Measurements from ENCODE around the gene NUP42. TPM values are rescaled to one million over a fixed set of nuclear protein-coding genes. Genes with fewer than 3 reads are reported as not detected.
A peak's percentile ranks its signal among the peaks of the same experiment; 100 is the strongest.

NUP42 gene, protein sequence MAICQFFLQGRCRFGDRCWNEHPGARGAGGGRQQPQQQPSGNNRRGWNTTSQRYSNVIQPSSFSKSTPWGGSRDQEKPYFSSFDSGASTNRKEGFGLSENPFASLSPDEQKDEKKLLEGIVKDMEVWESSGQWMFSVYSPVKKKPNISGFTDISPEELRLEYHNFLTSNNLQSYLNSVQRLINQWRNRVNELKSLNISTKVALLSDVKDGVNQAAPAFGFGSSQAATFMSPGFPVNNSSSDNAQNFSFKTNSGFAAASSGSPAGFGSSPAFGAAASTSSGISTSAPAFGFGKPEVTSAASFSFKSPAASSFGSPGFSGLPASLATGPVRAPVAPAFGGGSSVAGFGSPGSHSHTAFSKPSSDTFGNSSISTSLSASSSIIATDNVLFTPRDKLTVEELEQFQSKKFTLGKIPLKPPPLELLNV
- 10 to 100 TPM; 29.4 to 46.4 (median 34.1) TPM for total RNA-seq

DNA sequence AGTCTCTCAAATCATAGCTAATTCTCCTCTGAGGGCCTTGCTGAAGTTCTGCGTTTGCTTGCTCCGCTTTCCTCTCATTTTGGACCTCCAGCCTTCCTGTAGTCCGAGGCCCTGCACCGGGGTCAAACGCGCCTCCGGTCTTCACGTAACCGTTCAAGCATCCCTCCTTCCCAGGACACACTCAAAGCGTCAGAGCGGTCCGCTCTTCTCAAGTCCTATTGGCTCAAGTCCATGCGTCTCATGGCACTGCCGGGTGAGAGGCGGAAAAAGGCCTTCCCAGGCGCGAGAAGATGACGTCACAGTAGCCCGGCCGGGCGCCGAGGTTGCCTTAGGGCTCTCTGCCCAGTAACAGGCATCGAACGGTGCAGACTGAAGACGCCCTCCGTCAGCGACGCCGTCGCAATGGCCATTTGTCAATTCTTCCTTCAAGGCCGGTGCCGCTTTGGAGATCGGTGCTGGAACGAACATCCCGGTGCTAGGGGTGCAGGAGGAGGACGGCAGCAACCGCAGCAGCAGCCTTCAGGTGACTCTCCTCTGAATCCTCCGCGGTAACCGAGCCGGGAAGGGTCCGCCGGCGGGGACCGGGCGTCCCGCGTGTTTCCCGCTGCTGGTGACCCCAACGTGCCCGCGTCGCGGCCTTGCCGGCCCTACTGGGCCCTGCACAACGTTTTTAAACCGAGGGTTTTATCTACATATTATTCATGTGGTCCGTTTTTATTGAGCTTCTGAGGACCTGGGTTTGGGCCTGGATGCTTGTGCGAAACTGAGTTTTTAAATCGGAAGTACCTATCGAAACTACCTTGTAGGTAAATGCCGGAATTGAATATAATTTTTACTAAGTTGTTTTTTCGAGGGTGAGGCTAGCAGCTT, at the start of gene NUP42:
Gene NUP42 (plus strand): TSS at position 365 of the 870 bp plus-strand sequence. CDS start 38 bp downstream, at position 403.
- DNase-seq (ENCODE audit: low spot score in 2 of 2): peak; percentile 90
- no peaks in the 10 kb centered on the region for H3K27me3 ChIP-seq
- peak within 1 kb of the TSS; percentile 85 to 96 for H3K27ac ChIP-seq
- H3K4me3 ChIP-seq: peak within 1 kb of the TSS; percentile 62 to 88 (median 63)
- intact Hi-C loops (cut with DNase I; ENCODE audit: low total_unique reads): no loop called here
- peak; percentile 93 to 94 (median 94) for TF ChIP-seq POLR2AphosphoS5 (IDR thresholded peaks at IDR 0.05)
- TF ChIP-seq POLR2A (IDR thresholded peaks at IDR 0.05): peak; percentile 24
- TF ChIP-seq, protein P1, sequence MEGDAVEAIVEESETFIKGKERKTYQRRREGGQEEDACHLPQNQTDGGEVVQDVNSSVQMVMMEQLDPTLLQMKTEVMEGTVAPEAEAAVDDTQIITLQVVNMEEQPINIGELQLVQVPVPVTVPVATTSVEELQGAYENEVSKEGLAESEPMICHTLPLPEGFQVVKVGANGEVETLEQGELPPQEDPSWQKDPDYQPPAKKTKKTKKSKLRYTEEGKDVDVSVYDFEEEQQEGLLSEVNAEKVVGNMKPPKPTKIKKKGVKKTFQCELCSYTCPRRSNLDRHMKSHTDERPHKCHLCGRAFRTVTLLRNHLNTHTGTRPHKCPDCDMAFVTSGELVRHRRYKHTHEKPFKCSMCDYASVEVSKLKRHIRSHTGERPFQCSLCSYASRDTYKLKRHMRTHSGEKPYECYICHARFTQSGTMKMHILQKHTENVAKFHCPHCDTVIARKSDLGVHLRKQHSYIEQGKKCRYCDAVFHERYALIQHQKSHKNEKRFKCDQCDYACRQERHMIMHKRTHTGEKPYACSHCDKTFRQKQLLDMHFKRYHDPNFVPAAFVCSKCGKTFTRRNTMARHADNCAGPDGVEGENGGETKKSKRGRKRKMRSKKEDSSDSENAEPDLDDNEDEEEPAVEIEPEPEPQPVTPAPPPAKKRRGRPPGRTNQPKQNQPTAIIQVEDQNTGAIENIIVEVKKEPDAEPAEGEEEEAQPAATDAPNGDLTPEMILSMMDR (IDR thresholded peaks at IDR 0.05): no peak
- H3K36me3 ChIP-seq: no peaks in the 10 kb centered on the region
- H3K9me3 ChIP-seq: no peaks in the 10 kb centered on the region
- H3K4me1 ChIP-seq: peaks cover 0 to 12% of the 10 kb centered on the region in 2 donors

DNA sequence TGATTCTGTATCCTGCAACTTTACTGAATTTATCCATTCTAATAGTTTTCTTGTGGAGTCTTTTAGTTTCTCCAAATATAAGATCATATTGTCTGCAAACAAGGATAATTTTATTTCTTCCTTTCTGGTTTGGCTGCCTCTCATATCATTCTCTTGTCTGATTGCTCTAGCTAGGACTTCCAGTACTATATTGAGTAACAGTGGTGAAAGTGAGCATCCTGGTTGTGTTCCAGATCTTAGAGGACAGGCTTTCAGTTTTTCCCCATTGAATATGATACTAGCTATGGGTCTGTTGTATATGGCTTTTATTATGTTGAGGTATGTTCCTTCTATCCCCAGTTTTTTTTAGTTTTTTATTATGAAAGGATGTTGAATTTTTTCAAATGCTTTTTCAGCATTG, 48.1 kb upstream of the NUP42 start:
- TF ChIP-seq POLR2A (IDR thresholded peaks at IDR 0.05) (no peak), POLR2AphosphoS5 (IDR thresholded peaks at IDR 0.05) (no peak)
- TF ChIP-seq, protein P1 (IDR thresholded peaks at IDR 0.05): no peak
- intact Hi-C loops (cut with DNase I; ENCODE audit: low total_unique reads): no loop called here

DNA sequence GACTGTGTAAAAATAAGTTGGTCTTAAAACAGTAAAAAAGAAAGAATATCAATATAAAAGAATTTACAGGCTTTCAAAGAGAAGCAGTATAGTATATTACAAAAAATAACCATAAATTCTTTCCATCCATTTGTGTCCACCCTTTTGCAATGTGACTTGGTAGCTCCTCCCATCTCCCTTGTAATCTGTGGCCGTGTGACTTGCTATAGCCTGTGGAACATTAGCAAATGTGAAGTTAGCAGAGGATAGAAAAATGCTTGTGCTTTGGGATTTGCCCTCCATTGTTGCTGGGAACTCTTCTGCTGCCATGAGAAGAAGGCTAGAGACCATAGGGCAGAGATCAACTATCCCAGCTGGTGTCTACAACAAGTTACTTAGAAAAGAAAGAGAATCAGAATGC, 46.1 kb upstream of the NUP42 start:
- H3K27me3 ChIP-seq: no peaks in the 10 kb centered on the region
- H3K9me3 ChIP-seq: no peaks in the 10 kb centered on the region
- H3K27ac ChIP-seq: no peak overlapping the region
- intact Hi-C loops (cut with DNase I; ENCODE audit: low total_unique reads): no loop called here
- TF ChIP-seq POLR2AphosphoS5 (IDR thresholded peaks at IDR 0.05): no peak
- TF ChIP-seq POLR2A (IDR thresholded peaks at IDR 0.05): no peak
- TF ChIP-seq, protein P1 (IDR thresholded peaks at IDR 0.05): no peak
- H3K36me3 ChIP-seq: no peaks in the 10 kb centered on the region
- no peak for DNase-seq (ENCODE audit: low spot score in 2 of 2)
- no peaks in the 10 kb centered on the region for H3K4me1 ChIP-seq
- no peak overlapping the region for H3K4me3 ChIP-seq

More for the DNA sequence above, 48.1 kb upstream of the NUP42 start:
- Histone ChIP-seq H3K27ac (no peak overlapping the region), H3K27me3 (no peaks in the 10 kb centered on the region), H3K9me3 (no peaks in the 10 kb centered on the region), H3K4me3 (no peak overlapping the region), H3K4me1 (no peaks in the 10 kb centered on the region), H3K36me3 (no peaks in the 10 kb centered on the region)
- DNase-seq (ENCODE audit: low spot score in 2 of 2): no peak

DNA sequence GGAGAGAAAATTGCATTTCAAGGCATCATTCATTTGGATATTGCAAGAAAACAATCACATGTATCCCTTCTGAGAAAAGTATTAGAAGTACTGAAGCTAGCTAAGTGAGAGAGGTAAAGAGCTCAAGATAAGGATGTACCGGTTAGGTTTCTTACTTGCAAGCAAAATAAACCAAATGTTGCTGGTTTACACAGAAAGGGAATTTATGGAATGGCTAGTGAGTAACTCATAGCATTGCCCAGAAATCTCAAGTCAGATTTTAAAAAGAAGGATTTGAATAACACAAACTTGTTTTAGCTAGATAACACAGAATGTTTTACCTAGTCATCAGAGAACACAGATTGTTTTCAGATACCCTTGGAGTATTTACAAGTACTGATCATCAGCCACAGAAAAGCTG, 45.6 kb upstream of the NUP42 start:
- DNase-seq (ENCODE audit: low spot score in 2 of 2): no peak

More for the DNA sequence above, 45.6 kb upstream of the NUP42 start:
- H3K36me3 ChIP-seq: no peaks in the 10 kb centered on the region
- no peak overlapping the region for H3K4me3 ChIP-seq
- no peaks in the 10 kb centered on the region for H3K27me3 ChIP-seq
- H3K27ac ChIP-seq: no peak overlapping the region
- TF ChIP-seq POLR2AphosphoS5 (IDR thresholded peaks at IDR 0.05): no peak
- TF ChIP-seq POLR2A (IDR thresholded peaks at IDR 0.05): no peak
- TF ChIP-seq, protein P1 (IDR thresholded peaks at IDR 0.05): no peak
- intact Hi-C loops (cut with DNase I; ENCODE audit: low total_unique reads): no loop called here
- no peaks in the 10 kb centered on the region for H3K9me3 ChIP-seq
- H3K4me1 ChIP-seq: no peaks in the 10 kb centered on the region

Data from breast epithelium (tissue), 4 donors.